Measurements from ENCODE around the gene SPOCK1. TPM values are rescaled to one million over a fixed set of nuclear protein-coding genes. Genes with fewer than 3 reads are reported as not detected.
A peak's percentile ranks its signal among the peaks of the same experiment; 100 is the strongest.

The SPOCK1 gene
- total RNA-seq, 1 experiment from 2014 or later, result 10.9 TPM

DNA sequence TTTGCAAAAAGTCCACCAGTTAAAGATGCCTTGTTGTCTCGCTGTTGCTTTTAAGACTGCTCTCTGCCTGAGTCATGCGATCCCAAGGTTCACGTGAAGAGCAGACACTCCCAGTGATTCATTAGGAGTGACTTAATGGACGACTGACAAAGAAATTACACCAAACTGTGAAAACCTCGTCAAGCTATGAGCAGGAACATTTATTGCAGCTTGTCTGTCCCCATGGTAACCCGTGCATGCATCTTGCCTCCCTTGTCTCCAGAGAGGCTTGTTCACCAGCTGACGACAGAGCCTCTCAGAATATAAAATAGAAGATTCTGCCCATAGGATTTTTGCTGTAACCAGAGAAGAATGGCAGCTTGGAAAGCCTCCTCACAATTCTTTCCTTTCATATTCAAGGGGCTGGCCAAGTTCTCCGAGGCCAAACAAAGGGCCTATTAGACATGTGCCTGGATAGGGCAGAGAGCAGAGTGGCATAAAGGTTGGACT lies 352.7 kb downstream of the SPOCK1 start:
- Histone ChIP-seq H2AFZ (ENCODE audit: low read length) (no peak overlapping the region), H3K79me2 (ENCODE audit: insufficient read depth, low read length) (no peaks in the 10 kb centered on the region), H3K56ac (ENCODE audit: insufficient read length, low read depth, low read length) (no peak overlapping the region), H2AK5ac (ENCODE audit: insufficient read length, low read length) (no peak overlapping the region), H4K91ac (ENCODE audit: insufficient read length, low read depth, low read length) (no peak overlapping the region), H3K4me2 (ENCODE audit: insufficient read depth, insufficient read length, low read length) (no peak overlapping the region), H3K14ac (ENCODE audit: insufficient read depth, low read length) (no peak overlapping the region), H3K4ac (ENCODE audit: low read depth, low read length) (no peak overlapping the region), H3K23me2 (ENCODE audit: insufficient read length, low read depth, low read length, poor library complexity, severe bottlenecking) (no peaks in the 10 kb centered on the region), H3K27ac (ENCODE audit: insufficient read length, low read depth, low read length) (no peak overlapping the region), H4K20me1 (ENCODE audit: control insufficient read depth, insufficient read depth, insufficient read length) (no peaks in the 10 kb centered on the region), H3K18ac (ENCODE audit: insufficient read length, low read depth, low read length) (no peak overlapping the region), H2BK20ac (ENCODE audit: low read depth, low read length, poor library complexity, severe bottlenecking) (no peak overlapping the region), H4K8ac (replicated peaks; ENCODE audit: insufficient read length, low read depth, low read length) (no peak overlapping the region), H2BK15ac (ENCODE audit: low read depth, low read length) (no peak overlapping the region), H2BK5ac (ENCODE audit: insufficient read length, low read length) (no peak overlapping the region), H4K5ac (ENCODE audit: insufficient read length, low read depth, low read length) (no peak overlapping the region), H3K79me1 (ENCODE audit: insufficient read depth, low read depth, low read length, poor library complexity, severe bottlenecking) (no peaks in the 10 kb centered on the region), H3K27me3 (ENCODE audit: insufficient read depth, low read length) (no peaks in the 10 kb centered on the region), H3K4me1 (ENCODE audit: insufficient read depth, low read length) (peaks cover 4% of the 10 kb centered on the region; the same call in 1 of the 2 replicates), H3T11ph (ENCODE audit: low read length) (no peak overlapping the region), H2BK12ac (ENCODE audit: insufficient read length, low read depth, low read length) (no peak overlapping the region), H2BK120ac (ENCODE audit: low read depth, low read length, poor library complexity, severe bottlenecking) (no peak overlapping the region), H3K9me3 (ENCODE audit: control insufficient read depth, low read depth, low read length) (no peaks in the 10 kb centered on the region), H3K23ac (ENCODE audit: insufficient read length, low read depth, low read length) (no peak overlapping the region), H3K9ac (ENCODE audit: extremely low read depth, insufficient read length, low read length) (no peak overlapping the region)
- Mint-ChIP-seq H3K9me3 (no peaks in the 10 kb centered on the region; a peak in 1 of 5 replicates), H3K27me3 (ENCODE audit: low read depth) (no peaks in the 10 kb centered on the region), H3K4me3 (no peak overlapping the region), H3K36me3 (ENCODE audit: insufficient read depth in 1 of 3, low read depth in 3 of 3) (no peaks in the 10 kb centered on the region), H3K4me1 (peaks cover 27 to 32% of the 10 kb centered on the region in 2 experiments), H3K27ac (peak overlapping the region in 2 of 3 experiments; percentile 29 to 37; a peak in 1 of 7 replicates)
- no peak for DNase-seq
- WGBS (ENCODE audit: extremely low coverage, insufficient read length, low lambda C conversion rate), result no CpG with 5 or more reads among the region's 8 CpGs
- TF ChIP-seq, protein P1, sequence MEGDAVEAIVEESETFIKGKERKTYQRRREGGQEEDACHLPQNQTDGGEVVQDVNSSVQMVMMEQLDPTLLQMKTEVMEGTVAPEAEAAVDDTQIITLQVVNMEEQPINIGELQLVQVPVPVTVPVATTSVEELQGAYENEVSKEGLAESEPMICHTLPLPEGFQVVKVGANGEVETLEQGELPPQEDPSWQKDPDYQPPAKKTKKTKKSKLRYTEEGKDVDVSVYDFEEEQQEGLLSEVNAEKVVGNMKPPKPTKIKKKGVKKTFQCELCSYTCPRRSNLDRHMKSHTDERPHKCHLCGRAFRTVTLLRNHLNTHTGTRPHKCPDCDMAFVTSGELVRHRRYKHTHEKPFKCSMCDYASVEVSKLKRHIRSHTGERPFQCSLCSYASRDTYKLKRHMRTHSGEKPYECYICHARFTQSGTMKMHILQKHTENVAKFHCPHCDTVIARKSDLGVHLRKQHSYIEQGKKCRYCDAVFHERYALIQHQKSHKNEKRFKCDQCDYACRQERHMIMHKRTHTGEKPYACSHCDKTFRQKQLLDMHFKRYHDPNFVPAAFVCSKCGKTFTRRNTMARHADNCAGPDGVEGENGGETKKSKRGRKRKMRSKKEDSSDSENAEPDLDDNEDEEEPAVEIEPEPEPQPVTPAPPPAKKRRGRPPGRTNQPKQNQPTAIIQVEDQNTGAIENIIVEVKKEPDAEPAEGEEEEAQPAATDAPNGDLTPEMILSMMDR (conservative IDR thresholded peaks at IDR 0.05), result no peak

All from H9 (cell line).